K562 (cell line): ENCODE results near the gene MEX3A. TPM values are rescaled to one million over a fixed set of nuclear protein-coding genes. Genes with fewer than 3 reads are reported as not detected.

ENCODE experiments used
- ATF1 ChIP-seq, 2 experiments: fragments of 450-650 bp in 1 of 2; IDR thresholded peaks; 2 replicates each; pipeline ENCODE4 v1.6.1; 2016; ENCODE audit warnings: missing compliant biosample characterization in 1 of 2, missing genetic modification characterization in 1 of 2
- EP300 ChIP-seq: IDR thresholded peaks from 2 replicates; pipeline ENCODE4 v1.6.1; 2012; ENCODE audit warnings: low read length, improper control_type of control experiment
- EP400 ChIP-seq: fragments of 450-650 bp; IDR thresholded peaks from 2 replicates; pipeline ENCODE4 v1.6.1; 2017; ENCODE audit warnings: antibody characterized with exemption, mild to moderate bottlenecking, moderate library complexity
- ERF ChIP-seq: fragments of 450-650 bp; formaldehyde crosslinking; IDR thresholded peaks from 2 replicates; pipeline ENCODE4 v1.4.0; 2020; ENCODE audit warnings: mild to moderate bottlenecking, mixed read lengths
- HCFC1 ChIP-seq: IDR thresholded peaks from 2 replicates; pipeline ENCODE4 v1.6.1; 2012; ENCODE audit warnings: low read depth, low read length, improper control_type of control experiment
- HINFP ChIP-seq: fragments of 450-650 bp; conservative IDR thresholded peaks from 2 replicates; pipeline ENCODE4 v1.6.1; 2016; ENCODE audit warnings: missing genetic modification characterization, low read depth, mild to moderate bottlenecking, control low read depth, missing compliant biosample characterization
- HMGN3 ChIP-seq: IDR thresholded peaks from 2 replicates; pipeline ENCODE4 v1.6.1; 2011; ENCODE audit warnings: borderline replicate concordance, low read depth, mild to moderate bottlenecking, mixed read lengths, low read length; ENCODE audit not compliant: insufficient read length; ENCODE audit errors: extremely low read depth
- MAFK ChIP-seq: IDR thresholded peaks from 2 replicates; pipeline ENCODE4 v1.6.1; 2011; ENCODE audit warnings: low read length, improper control_type of control experiment
- MEF2D ChIP-seq: conservative IDR thresholded peaks from 2 replicates; pipeline ENCODE4 v1.6.1; 2016; ENCODE audit warnings: low read depth, missing genetic modification characterization, missing compliant biosample characterization
- PATZ1 ChIP-seq: fragments of 250-450 bp; sonication (Bioruptor Pico); IDR thresholded peaks from 2 replicates; pipeline ENCODE4 v1.5.0; 2020; ENCODE audit warnings: mild to moderate bottlenecking, borderline replicate concordance
- POLR2G ChIP-seq: fragments of 200-400 bp; formaldehyde crosslinking; IDR thresholded peaks from 2 replicates; pipeline ENCODE4 v1.6.1; 2017; ENCODE audit warnings: low read depth, mild to moderate bottlenecking, antibody characterized with exemption, low read length, moderate library complexity
- RBFOX2 ChIP-seq: fragments of 200-400 bp; formaldehyde crosslinking; IDR thresholded peaks from 2 replicates; pipeline ENCODE4 v1.6.1; 2017; ENCODE audit warnings: low read depth, mild to moderate bottlenecking, low read length, moderate library complexity
- RERE ChIP-seq: sonication (generic); formaldehyde crosslinking; IDR thresholded peaks from 2 replicates; pipeline ENCODE4 v1.8.0; 2023; ENCODE audit warnings: missing genetic modification reagents, mild to moderate bottlenecking, borderline replicate concordance
- RNF2 ChIP-seq: sonication (generic); IDR thresholded peaks from 2 replicates; pipeline ENCODE4 v1.6.1; 2016
- STAG1 ChIP-seq: sonication (generic); formaldehyde crosslinking; IDR thresholded peaks from 2 replicates; pipeline ENCODE4 v1.5.0; 2020; ENCODE audit warnings: missing genetic modification reagents, borderline replicate concordance
- ZNF174 ChIP-seq: fragments of 250-450 bp; sonication (Bioruptor Pico); IDR thresholded peaks from 2 replicates; pipeline ENCODE4 v1.4.0; 2020; ENCODE audit warnings: mild to moderate bottlenecking
- ZNF217 ChIP-seq: sonication (generic); formaldehyde crosslinking; IDR thresholded peaks from 2 replicates; pipeline ENCODE4 v1.8.0; 2022; ENCODE audit warnings: mild to moderate bottlenecking, missing genetic modification reagents
- ZNF263 ChIP-seq: sonication (generic); formaldehyde crosslinking; IDR thresholded peaks from 2 replicates; pipeline ENCODE4 v1.8.0; 2022; ENCODE audit warnings: mild to moderate bottlenecking, missing genetic modification reagents, borderline replicate concordance
- polyA plus RNA-seq, 8 experiments: library from polyadenylated mRNA; depleted of rRNA in 4 of 8; stranded (reverse) in 5 of 8; unstranded in 3 of 8; fragments of >200 nt; fragmentation: Nextera tagmentation in 2 of 8; fragmentation: Illumina TruSeq in 1 of 8; extraction: Ambion mirVana in 2 of 8; extraction: Trizol in 1 of 8; gene quantifications; 2 replicates each; pipeline versions ENCODE4 v1.2.1 to v1.2.3, GENCODE V29; 2011 to 2014; ENCODE audit warnings: inconsistent platforms in 1 of 8, missing spikeins in 1 of 8
- total RNA-seq, 7 experiments: library from RNA; depleted of rRNA in 6 of 7; stranded (reverse); fragments of >200 nt in 6 of 7; fragmentation: Illumina TruSeq in 2 of 7; extraction: Trizol in 2 of 7; gene quantifications; 2 replicates each; pipeline versions ENCODE4 v1.2.1 to v1.2.3, GENCODE V29; 2011 to 2021; ENCODE audit warnings: low replicate concordance in 1 of 7

MEX3A gene
- total and polyA plus RNA-seq, 9 of the 15 experiments (the other 6 are each of a cell fraction or from before 2014, with no cell fraction given) = 0.36 to 13.7 (median 5.2) TPM

GRCh38 chr1:156082309-156083091, at the start of gene MEX3A (continued):
- TF ChIP-seq HINFP (tag) = no peak
- peak; percentile 51; the same call in 1 of the 2 replicates for TF ChIP-seq POLR2G
- no peak for TF ChIP-seq MAFK
- TF ChIP-seq HMGN3 = peak; percentile 8
- peak; percentile 10; the same call in 1 of the 2 replicates for TF ChIP-seq EP300
- TF ChIP-seq HCFC1 = peak; percentile 96
- TF ChIP-seq ZNF217 (CRISPR knock-in tag) = no peak
- TF ChIP-seq STAG1 (CRISPR knock-in tag) = no peak
- no peak for TF ChIP-seq RNF2
- TF ChIP-seq ZNF263 = no peak
- TF ChIP-seq ERF = no peak
- TF ChIP-seq MEF2D (tag) = no peak
- TF ChIP-seq RBFOX2 = peak; percentile 63
- peak; percentile 55; the same call in 1 of the 2 replicates for TF ChIP-seq EP400
- TF ChIP-seq PATZ1 (CRISPR knock-in tag) = no peak
- no peak for TF ChIP-seq ATF1 (CRISPR knock-in tag; IDR thresholded peaks at IDR 0.05)
- peak; percentile 62; the same call in 1 of the 2 replicates for TF ChIP-seq ATF1 (tag; IDR thresholded peaks at IDR 0.05)
- no peak for TF ChIP-seq ZNF174 (CRISPR knock-in tag)
- no peak for TF ChIP-seq RERE
